Measurements from ENCODE around the gene COPRS. TPM values are rescaled to one million over a fixed set of nuclear protein-coding genes. Genes with fewer than 3 reads are reported as not detected.
"Not testable (repeated sequence)": the region's sequence is repeated elsewhere in the genome, so short reads cannot be mapped to it uniquely, and the experiment has no call there.

Gene COPRS
- total RNA-seq, 1 donor from 2014 or later: 60.7 TPM

DNA sequence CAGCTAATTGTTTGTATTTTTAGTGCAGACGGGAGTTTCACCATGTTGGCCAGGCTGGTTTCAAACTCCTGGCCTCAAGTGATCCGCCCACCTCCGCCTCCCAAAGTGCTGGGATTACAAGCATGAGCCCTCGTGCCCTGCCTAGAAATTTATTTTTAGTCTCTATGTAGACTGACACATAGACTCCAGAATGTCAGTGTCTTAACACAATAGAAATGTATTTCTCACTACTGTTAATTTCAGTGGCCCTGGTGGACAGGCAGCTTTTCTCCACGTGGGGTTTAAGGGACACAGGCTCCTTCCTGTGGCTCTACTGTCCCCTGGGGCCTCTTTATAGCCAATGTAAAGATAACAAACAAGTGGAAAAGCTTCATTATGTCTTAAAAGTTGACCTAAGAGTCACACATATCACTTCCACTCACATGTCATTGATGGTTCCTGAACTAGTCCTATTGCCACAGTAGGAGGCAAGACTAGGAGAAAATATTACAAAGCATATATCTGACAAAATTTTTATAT is 43.8 kb downstream of the COPRS start:
- Mint-ChIP-seq H3K4me1 (no peaks in the 10 kb centered on the region), H3K36me3 (ENCODE audit: low read depth) (no peaks in the 10 kb centered on the region), H3K27ac (ENCODE audit: unreplicated experiment) (no peak overlapping the region), H3K27me3 (ENCODE audit: low read depth) (no peaks in the 10 kb centered on the region), H3K4me3 (no peak overlapping the region), H3K9me3 (no peaks in the 10 kb centered on the region)
- TF ChIP-seq, protein P1, sequence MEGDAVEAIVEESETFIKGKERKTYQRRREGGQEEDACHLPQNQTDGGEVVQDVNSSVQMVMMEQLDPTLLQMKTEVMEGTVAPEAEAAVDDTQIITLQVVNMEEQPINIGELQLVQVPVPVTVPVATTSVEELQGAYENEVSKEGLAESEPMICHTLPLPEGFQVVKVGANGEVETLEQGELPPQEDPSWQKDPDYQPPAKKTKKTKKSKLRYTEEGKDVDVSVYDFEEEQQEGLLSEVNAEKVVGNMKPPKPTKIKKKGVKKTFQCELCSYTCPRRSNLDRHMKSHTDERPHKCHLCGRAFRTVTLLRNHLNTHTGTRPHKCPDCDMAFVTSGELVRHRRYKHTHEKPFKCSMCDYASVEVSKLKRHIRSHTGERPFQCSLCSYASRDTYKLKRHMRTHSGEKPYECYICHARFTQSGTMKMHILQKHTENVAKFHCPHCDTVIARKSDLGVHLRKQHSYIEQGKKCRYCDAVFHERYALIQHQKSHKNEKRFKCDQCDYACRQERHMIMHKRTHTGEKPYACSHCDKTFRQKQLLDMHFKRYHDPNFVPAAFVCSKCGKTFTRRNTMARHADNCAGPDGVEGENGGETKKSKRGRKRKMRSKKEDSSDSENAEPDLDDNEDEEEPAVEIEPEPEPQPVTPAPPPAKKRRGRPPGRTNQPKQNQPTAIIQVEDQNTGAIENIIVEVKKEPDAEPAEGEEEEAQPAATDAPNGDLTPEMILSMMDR (conservative IDR thresholded peaks at IDR 0.05): no peak
- no peak for DNase-seq (ENCODE audit: low read depth, low spot score)

DNA sequence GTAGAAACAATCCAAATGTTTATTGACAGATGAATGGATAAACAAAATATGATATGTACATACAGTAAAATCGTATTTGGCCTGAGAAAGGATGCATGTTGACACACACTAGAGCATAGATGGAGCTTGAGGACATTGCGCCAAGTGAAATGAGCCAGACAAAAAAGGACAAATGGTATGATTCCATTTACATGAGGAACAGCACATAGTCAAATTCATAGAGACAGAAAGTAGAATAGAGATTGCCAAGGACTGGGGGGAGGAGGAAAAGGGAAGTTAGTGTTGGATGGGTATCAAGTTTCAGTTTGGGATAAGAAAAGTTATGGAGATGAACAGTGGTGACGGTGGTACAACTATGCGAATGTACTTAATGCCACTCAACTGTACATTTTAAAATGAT is 47.9 kb downstream of the COPRS start:
- H3K4me3 Mint-ChIP-seq: no peak overlapping the region
- H3K4me1 Mint-ChIP-seq: no peaks in the 10 kb centered on the region
- H3K9me3 Mint-ChIP-seq: no peaks in the 10 kb centered on the region
- no peaks in the 10 kb centered on the region for H3K27me3 Mint-ChIP-seq (ENCODE audit: low read depth)
- no peak for DNase-seq (ENCODE audit: low read depth, low spot score)
- no peaks in the 10 kb centered on the region for H3K36me3 Mint-ChIP-seq (ENCODE audit: low read depth)
- TF ChIP-seq, protein P1 (conservative IDR thresholded peaks at IDR 0.05): no peak
- no peak overlapping the region for H3K27ac Mint-ChIP-seq (ENCODE audit: unreplicated experiment)

DNA sequence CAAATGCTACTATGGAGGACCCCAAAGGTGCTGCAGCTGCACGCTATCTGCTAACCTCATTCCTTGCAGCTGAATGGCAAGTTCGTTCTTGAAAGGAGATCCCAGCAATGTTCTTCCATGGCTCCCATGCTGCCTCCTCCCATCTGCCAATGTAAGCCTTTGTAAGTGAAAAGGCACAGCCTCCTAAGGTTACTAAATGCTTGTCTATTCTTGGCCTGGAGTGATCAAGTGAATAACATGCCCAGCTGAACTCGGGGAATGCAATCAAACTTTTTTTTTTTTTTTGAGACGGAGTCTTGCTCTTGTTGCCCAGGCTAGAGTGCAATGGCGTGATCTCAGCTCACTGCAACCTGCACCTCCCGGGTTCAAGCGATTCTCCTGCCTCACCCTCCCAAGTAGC is 49.2 kb downstream of the COPRS start:
- H3K4me1 Mint-ChIP-seq; H3K27ac Mint-ChIP-seq (ENCODE audit: unreplicated experiment); H3K9me3 Mint-ChIP-seq; H3K4me3 Mint-ChIP-seq; H3K36me3 Mint-ChIP-seq (ENCODE audit: low read depth); H3K27me3 Mint-ChIP-seq (ENCODE audit: low read depth); DNase-seq (ENCODE audit: low read depth, low spot score): not testable (repeated sequence)

DNA sequence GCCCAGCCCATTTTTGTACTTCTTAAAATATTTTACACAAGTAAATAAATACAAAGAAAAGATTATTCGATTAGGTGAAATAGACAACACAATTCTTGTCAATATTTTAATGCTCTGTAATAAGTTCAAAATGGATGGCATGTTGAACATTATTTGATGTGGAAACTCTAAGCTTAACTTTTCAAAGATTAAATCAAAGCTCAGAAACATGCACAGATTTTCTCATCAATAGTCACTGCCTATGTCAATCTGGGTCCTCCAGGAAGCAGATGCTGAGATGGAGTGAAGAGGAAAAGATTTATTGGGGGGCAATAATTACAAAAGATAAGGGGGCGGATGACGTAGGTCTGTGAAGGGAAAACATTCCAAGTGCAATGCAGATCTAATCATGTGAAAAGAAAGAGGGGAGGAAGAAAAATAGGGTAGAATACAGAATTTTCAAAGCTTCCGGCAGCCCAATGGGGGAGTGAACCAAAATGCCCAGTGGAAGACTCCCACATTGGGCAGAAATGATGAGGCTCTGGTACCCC is 50.5 kb downstream of the COPRS start:
- Mint-ChIP-seq H3K27me3 (ENCODE audit: low read depth) (no peaks in the 10 kb centered on the region), H3K4me1 (no peaks in the 10 kb centered on the region), H3K27ac (ENCODE audit: unreplicated experiment) (no peak overlapping the region), H3K9me3 (no peaks in the 10 kb centered on the region), H3K4me3 (no peak overlapping the region), H3K36me3 (ENCODE audit: low read depth) (no peaks in the 10 kb centered on the region)
- TF ChIP-seq, protein P1 (conservative IDR thresholded peaks at IDR 0.05): no peak
- DNase-seq (ENCODE audit: low read depth, low spot score): no peak

DNA sequence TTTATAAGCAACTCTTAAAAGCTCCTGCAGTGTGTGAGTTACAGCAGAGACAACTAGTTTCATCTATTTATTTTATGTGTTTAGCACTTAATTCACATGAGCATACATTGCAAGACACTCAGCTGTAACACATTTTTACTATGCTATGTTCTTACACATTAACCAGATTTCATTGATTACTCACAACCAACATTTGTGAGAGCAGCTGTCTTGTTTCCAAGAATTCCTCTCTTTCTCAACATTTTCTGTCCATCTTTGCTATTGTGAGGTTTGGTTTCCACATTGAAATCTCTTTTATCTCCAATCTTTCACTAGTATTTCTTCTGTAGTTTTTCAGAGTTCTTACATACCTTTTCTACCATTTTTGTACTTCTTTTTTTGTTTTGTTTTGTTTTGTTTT is 51.2 kb downstream of the COPRS start:
- Mint-ChIP-seq H3K27me3 (ENCODE audit: low read depth) (no peaks in the 10 kb centered on the region), H3K4me3 (no peak overlapping the region), H3K36me3 (ENCODE audit: low read depth) (no peaks in the 10 kb centered on the region), H3K27ac (ENCODE audit: unreplicated experiment) (no peak overlapping the region), H3K9me3 (no peaks in the 10 kb centered on the region), H3K4me1 (no peaks in the 10 kb centered on the region)
- TF ChIP-seq, protein P1 (conservative IDR thresholded peaks at IDR 0.05): no peak
- DNase-seq (ENCODE audit: low read depth, low spot score): no peak

DNA sequence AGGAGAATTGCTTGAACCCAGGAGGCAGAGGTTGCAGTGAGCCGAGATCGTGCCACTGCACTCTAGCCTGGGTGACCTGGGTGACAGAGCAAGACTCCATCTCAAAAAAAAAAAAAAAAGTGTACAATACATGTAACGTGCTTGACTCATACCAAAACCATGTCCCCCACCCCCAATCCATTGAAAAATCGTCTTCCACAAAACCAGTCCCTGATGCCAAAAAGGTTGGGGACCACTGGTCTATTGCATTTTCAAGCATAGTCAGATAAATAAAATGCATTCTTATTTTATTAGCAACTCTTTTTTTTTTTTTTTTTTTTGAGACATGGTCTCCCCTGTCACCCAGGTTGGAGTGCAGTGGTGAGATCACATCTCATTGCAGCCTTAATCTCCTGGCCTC is 52.1 kb downstream of the COPRS start:
- H3K4me1 Mint-ChIP-seq: no peaks in the 10 kb centered on the region
- H3K9me3 Mint-ChIP-seq: no peaks in the 10 kb centered on the region
- H3K27me3 Mint-ChIP-seq (ENCODE audit: low read depth): no peaks in the 10 kb centered on the region
- no peak overlapping the region for H3K27ac Mint-ChIP-seq (ENCODE audit: unreplicated experiment)
- no peak for DNase-seq (ENCODE audit: low read depth, low spot score)
- TF ChIP-seq, protein P1 (conservative IDR thresholded peaks at IDR 0.05): no peak
- no peak overlapping the region for H3K4me3 Mint-ChIP-seq
- no peaks in the 10 kb centered on the region for H3K36me3 Mint-ChIP-seq (ENCODE audit: low read depth)

Data from neural crest cell (in vitro differentiated cells).